ENCODE results near the gene SNRPA.

- TF ChIP-seq CTCF (IDR thresholded peaks at IDR 0.05; ENCODE audit: borderline replicate concordance, extremely low read depth, low read length, poor library complexity, severe bottlenecking) (no peak), EZH2 (IDR thresholded peaks at IDR 0.05; ENCODE audit: borderline replicate concordance, low read depth, low read length, severe bottlenecking) (no peak)
Observed at GRCh38 chr19:40743926-40744325, 7.1 kb upstream of the SNRPA start.
